GM12878 (cell line): ENCODE data around the gene GSTM2. TPM values are rescaled to one million over a fixed set of nuclear protein-coding genes. Genes with fewer than 3 reads are reported as not detected.

Experiments used
- ATAC-seq: fragments of 200-7000 bp; cut with Tn5 transposase; 3 replicates; pipeline ENCODE4 v1.9.1; 2020; ENCODE audit warnings: mild to moderate bottlenecking, moderate library complexity
- BruUV-seq: library from RNA; stranded (reverse); fragments of 400-500 nt; replicated peaks from 2 replicates; lab custom pipeline; 2021; lab: Mats Ljungman, UMichigan
- CTCF ChIA-PET: fragments of 300-600 bp; sonication (Branson Sonifier 250); formaldehyde crosslinking; extraction: SDS; loops from one replicate; lab custom pipeline; 2021; ENCODE audit warnings: inconsistent platforms; lab: Yijun Ruan, JAX
- POLR2A ChIA-PET: fragments of 350-600 bp; formaldehyde crosslinking; extraction: SDS; loops from one replicate; lab custom pipeline; 2021; ENCODE audit warnings: inconsistent platforms; lab: Charles Lee
- RAD21 ChIA-PET: fragments of 300-600 bp; sonication (Branson Sonifier 250); formaldehyde crosslinking; loops from one replicate; lab custom pipeline; 2023; ENCODE audit warnings: antibody characterized with exemption; ENCODE audit not compliant: unreplicated experiment; lab: Charles Lee
- SMC1A ChIA-PET: fragments of 300-600 bp; sonication (Branson Sonifier 250); formaldehyde crosslinking; loops from one replicate; lab custom pipeline; 2023; ENCODE audit not compliant: unreplicated experiment, uncharacterized antibody; lab: Charles Lee
- DNase-seq: peaks from one replicate; pipeline ENCODE4 v3.0.0-alpha.2; 2011; ENCODE audit warnings: low read depth, low spot score
- FAIRE-seq: peaks from 3 replicates; lab custom pipeline; 2011; peaks lifted over from hg19 to GRCh38; lab: Jason Lieb, UNC
- H2AFZ ChIP-seq: 2 replicates; pipeline ENCODE4 v1.6.0; 2011; ENCODE audit warnings: low read depth, low read length, control low read depth; ENCODE audit not compliant: control insufficient read depth
- H3K27ac ChIP-seq: 2 replicates; pipeline ENCODE4 v1.5.1; 2011; ENCODE audit warnings: control low read depth; ENCODE audit not compliant: control insufficient read depth, insufficient read depth
- H3K27me3 ChIP-seq, 2 experiments: replicated peaks in 1 of 2; 2 replicates each; pipeline versions ENCODE4 v1.6.0 to v1.6.1; 2011; ENCODE audit warnings: low read length in 1 of 2; ENCODE audit not compliant: control insufficient read depth in 2 of 2, insufficient read depth in 2 of 2
- H3K36me3 ChIP-seq, 2 experiments: 2 replicates each; pipeline ENCODE4 v1.5.1; 2011; ENCODE audit warnings: low read length in 1 of 2; ENCODE audit not compliant: control insufficient read depth in 2 of 2, insufficient read depth in 2 of 2
- H3K4me1 ChIP-seq: 2 replicates; pipeline ENCODE4 v1.6.1; 2011; ENCODE audit warnings: mild to moderate bottlenecking, low read length, moderate library complexity, mixed read lengths; ENCODE audit not compliant: control insufficient read depth, insufficient read depth
- H3K4me2 ChIP-seq: 2 replicates; pipeline ENCODE4 v1.6.0; 2011; ENCODE audit warnings: control low read depth; ENCODE audit not compliant: control insufficient read depth, insufficient read depth
- H3K4me3 ChIP-seq: fragments of 200-600 bp; sonication (generic); 2 replicates; pipeline ENCODE4 v1.5.1; 2016
- H3K79me2 ChIP-seq: 2 replicates; pipeline ENCODE4 v1.6.0; 2011; ENCODE audit warnings: low read length; ENCODE audit not compliant: control insufficient read depth, insufficient read depth
- H3K9ac ChIP-seq: 2 replicates; pipeline ENCODE4 v1.8.0; 2011; ENCODE audit warnings: low read length, control low read depth, mixed read lengths; ENCODE audit not compliant: control insufficient read depth, insufficient read depth
- H3K9me3 ChIP-seq: replicated peaks from 3 replicates; pipeline ENCODE4 v1.5.1; 2011; ENCODE audit warnings: mild to moderate bottlenecking, low read length; ENCODE audit not compliant: control insufficient read depth, insufficient read depth
- H4K20me1 ChIP-seq: 2 replicates; pipeline ENCODE4 v1.6.0; 2011; ENCODE audit not compliant: control insufficient read depth, insufficient read depth
- EED ChIP-seq: sonication (generic); IDR thresholded peaks from 2 replicates; pipeline ENCODE4 v1.6.1; 2016; ENCODE audit warnings: antibody characterized with exemption, low read depth
- EP300 ChIP-seq, 2 experiments: fragments of 150-350 bp in 1 of 2; IDR thresholded peaks; 2 replicates each; pipeline ENCODE4 v1.6.1; 2011 to 2012; ENCODE audit warnings: low read depth in 2 of 2, low read length in 2 of 2, borderline replicate concordance in 1 of 2, improper control_type of control experiment in 1 of 2, inconsistent platforms in 1 of 2; ENCODE audit not compliant: control insufficient read depth in 1 of 2
- SMAD1 ChIP-seq: fragments of 450-650 bp; IDR thresholded peaks from 2 replicates; pipeline ENCODE4 v1.6.1; 2018; ENCODE audit warnings: mild to moderate bottlenecking, low read depth; ENCODE audit not compliant: partially characterized antibody
- STAT3 ChIP-seq: IDR thresholded peaks from 2 replicates; pipeline ENCODE4 v1.6.1; 2011; ENCODE audit warnings: low read depth, low read length, improper control_type of control experiment
- TBL1XR1 ChIP-seq: IDR thresholded peaks from 2 replicates; pipeline ENCODE4 v1.6.1; 2012; ENCODE audit warnings: low read depth, low read length, improper control_type of control experiment
- WRNIP1 ChIP-seq: IDR thresholded peaks from 2 replicates; pipeline ENCODE4 v1.6.1; 2011; ENCODE audit warnings: low read depth, low read length, improper control_type of control experiment, borderline replicate concordance
- ZSCAN29 ChIP-seq: fragments of 450-650 bp; IDR thresholded peaks from 2 replicates; pipeline ENCODE4 v1.6.1; 2017; ENCODE audit warnings: mild to moderate bottlenecking, moderate library complexity
- WGBS: methylation state at CpG from one replicate; pipeline ENCODE4 v1.1.6; 2016; ENCODE audit warnings: low lambda C conversion rate; ENCODE audit not compliant: insufficient replicate concordance, insufficient coverage; ENCODE audit errors: missing lambda C conversion rate; 5-methylcytosine and 5-hydroxymethylcytosine counted together
- in situ Hi-C: fragments of 300-500 bp; cut with MboI; formaldehyde crosslinking; loops from 9 replicates; pipeline ENCODE4 v1.14.3; 2018; ENCODE audit warnings: mixed read lengths
- intact Hi-C: fragments of 100-400 bp; cut with micrococcal nuclease; formaldehyde crosslinking; loops from one replicate; pipeline ENCODE4 v1.14.2; 2022; ENCODE audit not compliant: unreplicated experiment
- polyA plus RNA-seq, 11 experiments: library from polyadenylated mRNA; depleted of rRNA in 4 of 11; unstranded in 6 of 11; stranded (reverse) in 5 of 11; fragments of >200 nt; fragmentation: Nextera tagmentation in 4 of 11; fragmentation: Illumina TruSeq in 1 of 11; extraction: Ambion mirVana in 4 of 11; extraction: Trizol in 1 of 11; gene quantifications; 1 replicate in 1 of 11; 2 replicates in 10 of 11; pipeline versions ENCODE4 v1.2.1 to v1.2.3, GENCODE V29; 2011 to 2016; ENCODE audit warnings: inconsistent platforms in 2 of 11, missing spikeins in 2 of 11, low read depth in 1 of 11
- total RNA-seq, 4 experiments: library from RNA; depleted of rRNA in 3 of 4; stranded (reverse); fragments of >200 nt in 3 of 4; fragmentation: Illumina TruSeq in 1 of 4; extraction: Trizol in 1 of 4; gene quantifications; 2 replicates each; pipeline versions ENCODE4 v1.2.1 to v1.2.3, GENCODE V29; 2013 to 2021
- TF ChIP-seq, protein P1 (sequence below): fragments of 450-650 bp; IDR thresholded peaks from 2 replicates; pipeline ENCODE4 v1.6.1; 2018; ENCODE audit warnings: mild to moderate bottlenecking, low read depth, moderate library complexity; ENCODE audit not compliant: partially characterized antibody

Gene GSTM2
- total and polyA plus RNA-seq, 10 of the 15 experiments (the other 5 are each of a cell fraction or from before 2014, with no cell fraction given): 8.3 to 32.3 (median 20.2) TPM

DNA sequence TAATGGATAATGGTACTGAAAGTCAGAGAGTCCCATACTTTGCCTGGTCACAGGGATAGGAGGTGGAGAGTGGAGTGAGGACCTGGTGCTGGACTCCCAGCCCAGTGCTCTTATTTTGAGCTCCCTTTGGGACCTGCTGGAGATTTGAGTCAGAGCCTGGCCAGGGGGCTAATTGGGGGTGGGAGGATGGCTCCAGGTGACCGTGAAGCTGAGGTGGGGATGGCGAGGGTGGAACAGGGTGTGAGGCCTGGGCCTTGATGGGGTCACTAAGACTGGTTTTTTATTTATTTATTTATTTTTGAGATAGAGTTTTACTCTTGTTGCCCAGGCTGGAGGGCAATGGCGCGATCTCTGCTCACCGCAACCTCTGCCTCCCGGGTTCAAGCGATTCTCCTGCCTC lies 30.4 kb upstream of the GSTM2 start:
- RAD21 ChIA-PET: interaction anchor here (0.6 to 7.3 kb wide), 5 partner anchors 12 to 347 kb away, joined by 3 to 106 read pairs (median 3); partner anchors contain the start of genes AHCYL1 and GSTM1
- Histone ChIP-seq H2AFZ (no peak overlapping the region), H3K79me2 (no peaks in the 10 kb centered on the region), H3K4me3 (no peak overlapping the region), H3K36me3 (no peaks in the 10 kb centered on the region), H3K27me3 (no peaks in the 10 kb centered on the region)
- WGBS: 74% methylated on average over 7 of the region's 7 CpGs
- DNase-seq: no peak
- BruUV-seq: no TSS peak
- SMC1A ChIA-PET: interaction anchor here (0.8 to 9.1 kb wide), 8 partner anchors 12 to 348 kb away, joined by 3 to 117 read pairs (median 6); partner anchors contain the start of gene AHCYL1
- no peak for FAIRE-seq
- CTCF ChIA-PET: interaction anchor here (0.8 to 10.7 kb wide), 12 partner anchors 14 to 373 kb away, joined by 3 to 299 read pairs (median 4); partner anchors contain the start of genes AHCYL1, GNAI3, GSTM1 and GSTM4
- POLR2A ChIA-PET: interaction anchor here (0.5 to 1.3 kb wide), 3 partner anchors 89 to 310 kb away, joined by 3 to 5 read pairs (median 4); partner anchors contain the start of gene GNAI3
- TF ChIP-seq WRNIP1 (no peak), EP300 (IDR thresholded peaks at IDR 0.05; ENCODE audit: borderline replicate concordance in 1 of 2, control insufficient read depth in 1 of 2, low read depth in 2 of 2, low read length in 2 of 2) (no peak), STAT3 (no peak), ZSCAN29 (no peak), EED (no peak), TBL1XR1 (no peak), SMAD1 (no peak)
- TF ChIP-seq, protein P1, sequence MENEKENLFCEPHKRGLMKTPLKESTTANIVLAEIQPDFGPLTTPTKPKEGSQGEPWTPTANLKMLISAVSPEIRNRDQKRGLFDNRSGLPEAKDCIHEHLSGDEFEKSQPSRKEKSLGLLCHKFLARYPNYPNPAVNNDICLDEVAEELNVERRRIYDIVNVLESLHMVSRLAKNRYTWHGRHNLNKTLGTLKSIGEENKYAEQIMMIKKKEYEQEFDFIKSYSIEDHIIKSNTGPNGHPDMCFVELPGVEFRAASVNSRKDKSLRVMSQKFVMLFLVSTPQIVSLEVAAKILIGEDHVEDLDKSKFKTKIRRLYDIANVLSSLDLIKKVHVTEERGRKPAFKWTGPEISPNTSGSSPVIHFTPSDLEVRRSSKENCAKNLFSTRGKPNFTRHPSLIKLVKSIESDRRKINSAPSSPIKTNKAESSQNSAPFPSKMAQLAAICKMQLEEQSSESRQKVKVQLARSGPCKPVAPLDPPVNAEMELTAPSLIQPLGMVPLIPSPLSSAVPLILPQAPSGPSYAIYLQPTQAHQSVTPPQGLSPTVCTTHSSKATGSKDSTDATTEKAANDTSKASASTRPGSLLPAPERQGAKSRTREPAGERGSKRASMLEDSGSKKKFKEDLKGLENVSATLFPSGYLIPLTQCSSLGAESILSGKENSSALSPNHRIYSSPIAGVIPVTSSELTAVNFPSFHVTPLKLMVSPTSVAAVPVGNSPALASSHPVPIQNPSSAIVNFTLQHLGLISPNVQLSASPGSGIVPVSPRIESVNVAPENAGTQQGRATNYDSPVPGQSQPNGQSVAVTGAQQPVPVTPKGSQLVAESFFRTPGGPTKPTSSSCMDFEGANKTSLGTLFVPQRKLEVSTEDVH: no peak
- TF ChIP-seq, all 136 proteins: peak for 0
- Histone ChIP-seq H3K4me1 (peaks cover 14% of the 10 kb centered on the region), H4K20me1 (no peaks in the 10 kb centered on the region), H3K27ac (no peak overlapping the region), H3K9me3 (no peaks in the 10 kb centered on the region), H3K4me2 (no peak overlapping the region), H3K9ac (no peak overlapping the region)
- in situ Hi-C loops: no loop called here
- no peak for ATAC-seq
- intact Hi-C loops: no loop called here
